Caki2 (cell line): ENCODE results near the gene ALOXE3. TPM values are rescaled to one million over a fixed set of nuclear protein-coding genes. Genes with fewer than 3 reads are reported as not detected.
"Not testable (repeated sequence)": the region's sequence is repeated elsewhere in the genome, so short reads cannot be mapped to it uniquely, and the experiment has no call there.

Experiments
- DNase-seq: peaks from one replicate; pipeline ENCODE4 v3.0.0-alpha.2; 2015; ENCODE audit warnings: low read depth
- in situ Hi-C: cut with HindIII; loops from 2 replicates; pipeline ENCODE4 v1.10.0; 2016; ENCODE audit warnings: low sequenced_read_pairs, low pct_unique_long_range_greater_than_20kb, mixed read lengths
- total RNA-seq: library from RNA; depleted of rRNA; stranded (reverse); fragments of >200 nt; shearing (Covaris generic); gene quantifications from 2 replicates; pipeline ENCODE4 v1.2.3, GENCODE V29; 2014; ENCODE audit warnings: low replicate concordance

Gene ALOXE3
- total RNA-seq, 1 experiment from 2014 or later, result not detected

GRCh38 chr17:8110456-8110804, 7.9 kb downstream of the ALOXE3 start:
- in situ Hi-C loops, result no loop called here
- no peak for DNase-seq

DNA sequence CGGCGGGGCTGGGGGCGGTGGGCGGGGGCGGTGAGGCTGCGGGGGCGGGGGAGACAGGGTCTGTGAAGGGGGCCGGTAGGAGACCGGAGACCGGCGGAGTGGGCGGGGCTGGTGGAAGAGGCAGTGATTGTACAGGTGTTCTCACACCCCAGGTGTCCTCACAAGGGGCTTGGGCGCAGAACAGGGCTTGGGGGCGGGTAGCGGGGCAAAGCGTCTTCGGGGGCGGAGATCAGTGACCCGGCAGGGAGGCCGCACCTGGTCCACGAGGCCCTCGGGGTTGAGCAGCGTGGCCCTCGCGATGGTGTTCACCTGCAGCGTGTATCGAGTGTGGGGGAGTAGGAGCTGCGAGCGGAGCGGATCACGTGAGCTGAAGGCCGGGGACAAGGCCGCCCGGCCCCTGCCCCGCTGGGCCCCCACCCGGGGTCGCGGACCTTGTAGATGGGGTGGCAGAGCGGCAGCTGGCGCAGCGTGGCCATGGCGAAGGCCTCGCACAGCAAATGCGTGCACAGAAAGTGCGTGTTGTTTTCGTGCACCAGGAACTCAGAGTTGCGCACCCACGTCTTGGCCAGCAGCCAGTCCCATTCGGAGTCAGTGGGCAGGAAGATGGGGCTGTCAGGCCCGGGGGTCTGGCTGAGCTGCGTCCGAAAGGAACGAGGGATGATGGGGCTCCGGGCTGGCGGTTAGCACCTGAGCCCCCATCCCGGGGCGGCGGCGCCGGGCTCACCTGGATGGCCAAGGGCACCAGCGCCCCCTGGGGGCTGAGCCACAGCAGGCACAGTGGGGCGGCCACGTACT, 8.5 kb downstream of the ALOXE3 start:
- DNase-seq, result no peak
- in situ Hi-C loops, result no loop called here

DNA sequence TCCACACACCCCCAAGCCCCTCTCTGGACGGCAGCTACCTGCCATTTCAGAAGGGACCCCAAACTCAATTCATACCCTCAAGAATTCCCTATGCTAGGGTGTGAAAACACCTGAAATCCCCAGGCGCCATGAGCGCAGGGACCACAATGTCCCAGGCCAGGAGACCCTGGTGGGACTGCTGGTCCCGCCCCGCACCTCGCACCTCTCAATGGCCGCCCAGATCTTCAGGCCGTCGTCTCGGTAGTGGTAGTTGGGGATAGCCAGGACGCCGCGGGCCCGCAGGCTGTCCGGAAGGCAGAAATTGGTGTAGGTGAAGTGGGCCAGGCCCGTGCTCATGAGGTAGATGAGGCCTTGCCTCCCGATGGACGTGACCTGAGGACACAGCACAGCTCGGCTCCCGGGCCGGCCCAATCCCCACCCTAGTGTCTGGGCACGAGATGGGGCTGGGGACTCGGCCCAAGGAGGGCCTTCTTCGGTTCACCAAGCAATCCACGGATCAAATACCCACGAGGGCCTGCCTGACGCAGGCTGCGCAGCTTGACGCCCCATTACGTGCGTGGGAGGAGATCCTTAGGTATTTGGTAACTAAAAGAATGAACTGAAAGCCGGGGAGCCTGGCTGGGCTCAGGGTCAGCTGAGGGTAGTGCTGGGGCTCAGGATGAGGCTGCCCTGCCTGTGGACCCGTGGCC, 9.2 kb downstream of the ALOXE3 start:
- no peak for DNase-seq
- in situ Hi-C loops, result no loop called here

GRCh38 chr17:8106980-8107379, 11.3 kb downstream of the ALOXE3 start:
- in situ Hi-C loops, DNase-seq: not testable (repeated sequence)

GRCh38 chr17:8105957-8106398, 12.3 kb downstream of the ALOXE3 start:
- no peak for DNase-seq
- in situ Hi-C loops, result no loop called here

- in situ Hi-C loops, result no loop called here
- DNase-seq, result no peak
These were observed 13.4 kb downstream of the ALOXE3 start for GRCh38 chr17:8104911-8105310.

GRCh38 chr17:8103549-8103948, 14.8 kb downstream of the ALOXE3 start:
- in situ Hi-C loops, result no loop called here
- no peak for DNase-seq

DNA sequence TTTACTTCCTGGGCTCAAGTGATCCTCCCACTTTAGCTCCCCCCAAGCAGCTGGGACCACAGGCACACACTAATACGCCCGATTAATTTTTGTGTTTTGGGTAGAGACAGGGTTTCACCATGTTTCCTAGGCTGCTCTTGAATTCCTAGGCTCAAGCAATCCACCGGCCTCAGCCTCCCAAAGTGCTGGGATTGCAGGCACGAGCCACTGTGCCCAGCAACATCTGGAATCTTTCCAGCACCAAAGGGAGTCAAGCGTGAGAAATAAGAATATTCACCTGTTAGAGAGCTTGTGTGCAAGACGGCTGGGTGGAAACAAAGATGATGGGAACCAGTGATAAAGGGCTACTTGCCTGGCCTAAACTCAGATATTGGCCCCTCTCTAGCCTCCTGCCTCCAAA, 16.6 kb downstream of the ALOXE3 start:
- in situ Hi-C loops, result no loop called here
- no peak for DNase-seq

DNA sequence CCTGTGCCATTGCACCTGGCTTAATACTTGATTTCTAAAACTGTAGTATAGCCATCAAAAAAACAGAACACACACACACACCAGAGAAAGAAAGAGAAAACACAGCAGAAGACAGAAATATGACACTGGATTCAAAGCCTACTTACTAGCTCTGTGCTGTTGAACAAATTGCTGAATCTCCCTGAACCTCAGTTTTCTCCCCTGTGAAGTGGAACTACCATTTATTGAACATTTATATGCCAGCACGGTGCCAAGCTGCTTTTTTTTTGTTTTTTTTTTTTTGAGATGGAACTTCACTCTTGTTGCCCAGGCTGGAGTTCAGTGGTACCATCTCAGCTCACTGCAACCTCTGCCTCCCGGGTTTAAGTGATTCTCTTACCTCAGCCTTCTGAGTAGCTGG, 17.6 kb downstream of the ALOXE3 start:
- in situ Hi-C loops, result no loop called here
- DNase-seq, result no peak

DNA sequence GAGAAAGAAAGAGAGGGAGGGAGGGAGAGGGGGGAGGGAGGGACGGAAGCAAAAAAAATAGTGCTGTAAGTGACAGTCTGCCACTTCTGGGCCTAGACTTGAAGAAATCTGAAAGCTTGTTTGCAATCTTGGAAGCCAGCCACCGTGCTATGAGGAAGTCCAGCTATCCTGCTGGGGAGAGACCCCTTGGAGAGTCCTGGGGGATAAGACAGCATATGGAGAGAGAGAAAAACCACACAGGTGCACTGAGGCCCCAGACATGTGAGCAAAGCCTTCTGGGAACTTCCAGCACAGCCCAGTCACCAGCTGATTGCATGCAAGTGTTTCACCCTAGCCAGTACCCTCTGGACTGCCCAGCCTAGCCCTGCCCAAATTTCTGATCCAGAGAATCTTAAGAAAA, 18.2 kb downstream of the ALOXE3 start:
- in situ Hi-C loops, result no loop called here
- no peak for DNase-seq

- in situ Hi-C loops, result no loop called here
- no peak for DNase-seq
These were observed 21.8 kb downstream of the ALOXE3 start for GRCh38 chr17:8096541-8096940.

DNA sequence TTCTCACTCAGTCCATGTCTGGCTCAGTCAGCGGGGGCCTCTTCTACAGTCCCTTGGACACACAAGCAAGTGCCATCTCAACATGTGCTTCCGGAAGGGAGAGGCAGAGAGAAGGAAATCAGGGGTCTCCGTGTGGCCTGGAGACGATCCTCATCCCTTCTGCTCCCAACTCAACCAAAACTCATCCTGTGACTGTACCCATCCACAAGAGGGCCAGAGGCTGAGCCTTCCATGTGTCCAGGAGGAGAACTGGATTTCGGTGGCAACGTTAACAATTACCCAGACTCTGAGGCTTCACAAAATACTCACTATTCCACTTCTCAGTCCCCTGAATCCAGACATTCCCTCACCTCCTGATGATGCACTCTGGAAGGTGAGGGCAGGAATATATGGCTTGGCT, 23.0 kb downstream of the ALOXE3 start:
- DNase-seq, result no peak
- in situ Hi-C loops, result no loop called here

DNA sequence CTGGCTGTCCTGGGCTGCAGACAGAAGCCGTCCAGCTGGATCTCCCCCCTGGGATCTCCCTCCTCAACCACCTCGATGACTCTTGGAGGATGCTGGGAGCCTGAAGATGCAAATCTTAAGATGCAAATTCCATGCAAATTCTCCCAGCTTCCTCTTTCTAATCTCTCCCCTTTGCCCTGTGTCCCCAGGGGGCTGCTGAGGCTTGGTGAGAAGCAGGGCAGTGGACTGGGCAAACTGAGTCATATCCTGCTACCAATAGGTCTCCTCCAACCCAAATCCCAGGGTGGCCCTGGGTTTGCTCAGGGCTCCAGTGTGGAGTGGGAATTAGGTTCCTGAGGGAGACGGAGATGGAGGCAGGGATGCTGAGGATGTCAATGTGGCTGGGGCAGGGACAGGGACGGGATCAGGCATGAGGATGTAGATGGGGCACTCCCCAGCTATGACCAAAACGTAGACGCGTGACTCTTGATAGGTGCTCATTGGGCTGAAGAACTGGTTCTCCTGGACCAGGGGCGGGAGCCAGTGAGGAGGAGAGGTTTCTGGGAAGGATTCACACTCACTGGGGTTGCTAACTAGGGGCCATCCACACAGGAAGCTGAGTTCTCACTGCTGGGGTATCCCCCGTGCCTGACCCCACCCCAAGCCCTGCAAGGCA, 27.2 kb downstream of the ALOXE3 start:
- in situ Hi-C loops, result no loop called here

DNA sequence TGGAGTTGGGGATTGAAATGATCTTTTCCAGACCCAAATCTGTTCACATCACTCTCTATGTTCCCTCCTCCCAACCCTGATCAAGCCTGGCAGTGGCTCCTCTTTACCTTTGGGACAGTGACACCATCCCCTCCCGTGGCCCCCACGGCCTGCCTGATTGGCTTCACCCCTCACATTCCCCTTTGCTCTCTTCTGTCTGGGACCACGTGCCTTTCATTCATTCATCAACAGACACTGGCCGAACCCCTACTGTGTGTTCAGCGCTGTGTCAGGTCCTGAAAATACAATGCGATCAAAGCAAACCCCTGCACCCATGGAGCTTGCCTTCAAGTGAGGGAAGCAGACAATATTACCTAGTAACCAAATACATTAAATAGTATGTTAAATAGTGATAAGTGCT, 28.6 kb downstream of the ALOXE3 start:
- DNase-seq, result no peak
- in situ Hi-C loops, result no loop called here

More for the DNA sequence above, 27.2 kb downstream of the ALOXE3 start:
- no peak for DNase-seq

DNA sequence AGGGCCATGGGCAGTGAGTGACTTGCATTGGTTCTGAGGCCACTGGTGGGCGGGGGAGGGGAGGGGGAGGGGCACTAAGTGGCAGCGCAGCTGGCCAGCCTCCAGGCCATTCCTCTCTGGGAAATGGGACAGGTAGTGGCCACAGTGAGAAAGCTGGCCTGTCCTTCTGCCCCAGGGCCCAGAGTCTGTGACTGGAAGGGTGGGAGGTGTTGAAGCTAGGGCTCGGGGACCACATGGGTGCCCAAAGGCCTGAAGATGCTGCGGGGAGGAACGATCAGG, 30.4 kb downstream of the ALOXE3 start:
- in situ Hi-C loops, result no loop called here
- DNase-seq, result no peak

DNA sequence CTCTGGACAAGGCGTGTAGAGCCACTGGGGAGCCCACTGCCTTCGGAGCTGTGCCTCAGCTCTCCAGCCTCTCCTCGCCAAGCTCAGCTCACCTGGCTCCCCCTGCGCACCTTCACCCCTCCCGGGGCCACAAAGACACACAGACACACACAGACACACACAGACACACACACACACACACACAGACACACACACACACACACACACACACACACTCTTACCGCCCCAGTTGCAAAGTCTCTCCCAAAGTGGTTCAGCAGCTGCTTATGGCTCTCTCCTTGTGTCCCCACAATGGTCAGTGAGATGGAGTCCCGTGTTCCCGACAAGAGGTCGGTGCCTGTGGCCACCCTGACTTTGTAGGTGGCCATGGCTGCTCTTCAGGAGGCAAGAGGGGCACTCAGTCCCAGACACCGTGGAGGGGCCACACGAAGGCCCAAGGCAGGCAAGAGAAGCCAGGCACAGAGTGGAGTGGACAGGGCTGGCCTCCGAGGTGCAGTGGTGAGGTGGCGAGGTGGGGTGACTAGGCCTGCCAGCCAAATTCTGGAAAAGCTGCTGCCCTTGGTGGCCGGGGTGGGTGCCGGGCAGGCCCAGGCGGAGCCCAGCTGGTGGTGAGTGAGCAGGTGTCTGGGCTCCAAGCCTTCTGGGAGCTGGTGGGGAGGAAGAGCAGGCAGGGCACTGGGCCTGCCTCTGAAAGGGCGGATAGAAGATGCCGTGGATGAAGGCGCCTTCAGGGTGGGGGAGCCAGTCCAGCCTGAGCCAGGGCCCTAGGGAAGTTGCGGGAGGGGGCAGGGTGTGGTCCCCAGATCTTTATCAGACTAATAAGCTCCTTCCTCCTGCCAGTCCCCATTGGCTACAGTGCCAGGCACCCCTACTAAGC, 31.0 kb downstream of the ALOXE3 start, which contains the start of gene ALOX12B:
ALOX12B (minus strand) TSS at position 642 of the 877 bp plus-strand sequence; CDS start at position 368, 274 bp downstream.
- in situ Hi-C loops, result no loop called here
- DNase-seq, result no peak

- in situ Hi-C loops, result no loop called here
- no peak for DNase-seq
These were observed 34.1 kb downstream of the ALOXE3 start for GRCh38 chr17:8084250-8084649.

DNA sequence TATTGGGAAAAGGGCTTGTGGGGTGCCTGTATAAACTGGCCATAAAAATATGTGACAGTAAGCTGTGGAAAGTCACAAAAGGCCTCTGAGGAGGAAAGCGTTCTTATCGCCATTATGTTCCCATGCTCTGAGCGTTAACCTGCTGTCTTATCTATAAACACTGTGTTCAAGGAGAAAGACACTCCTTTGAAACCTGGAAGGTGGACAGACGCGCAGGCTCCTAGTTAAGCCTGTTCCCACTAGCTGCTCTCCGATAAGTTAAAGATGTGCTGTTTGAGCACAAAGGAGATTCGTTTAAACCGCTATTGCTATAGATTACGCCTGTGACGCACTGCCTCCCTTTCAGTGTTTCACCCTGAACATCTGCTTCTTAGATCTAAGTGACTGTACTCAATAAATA, 36.0 kb downstream of the ALOXE3 start:
- in situ Hi-C loops, result no loop called here

DNA sequence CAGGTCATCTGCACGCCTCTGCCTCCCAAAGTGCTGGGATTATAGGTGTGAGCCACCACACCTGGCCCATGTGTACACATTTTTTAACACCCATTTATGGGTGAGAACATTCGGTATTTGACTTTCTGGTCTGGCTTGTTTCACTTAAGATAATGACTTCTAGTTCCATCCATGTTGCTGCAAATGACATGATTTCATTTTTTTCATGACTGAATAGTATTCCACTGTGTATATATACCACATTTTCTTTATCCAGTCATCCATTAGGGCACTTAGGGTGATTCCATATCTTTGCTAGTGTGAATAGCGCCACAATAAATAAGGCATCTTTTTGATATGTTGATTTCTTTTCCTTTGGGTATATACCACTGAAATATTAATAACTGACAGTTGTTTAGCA, 36.4 kb downstream of the ALOXE3 start:
- in situ Hi-C loops, result no loop called here
- no peak for DNase-seq

More for the DNA sequence above, 36.0 kb downstream of the ALOXE3 start:
- no peak for DNase-seq
